GM15510 (cell line): Measurements from ENCODE around the gene UCKL1.

ENCODE experiments used
- POLR2A ChIP-seq: IDR thresholded peaks from 3 replicates; pipeline ENCODE4 v1.6.1; 2011; ENCODE audit warnings: borderline replicate concordance; ENCODE audit not compliant: insufficient read length; ENCODE audit errors: extremely low read depth

The UCKL1 gene

DNA sequence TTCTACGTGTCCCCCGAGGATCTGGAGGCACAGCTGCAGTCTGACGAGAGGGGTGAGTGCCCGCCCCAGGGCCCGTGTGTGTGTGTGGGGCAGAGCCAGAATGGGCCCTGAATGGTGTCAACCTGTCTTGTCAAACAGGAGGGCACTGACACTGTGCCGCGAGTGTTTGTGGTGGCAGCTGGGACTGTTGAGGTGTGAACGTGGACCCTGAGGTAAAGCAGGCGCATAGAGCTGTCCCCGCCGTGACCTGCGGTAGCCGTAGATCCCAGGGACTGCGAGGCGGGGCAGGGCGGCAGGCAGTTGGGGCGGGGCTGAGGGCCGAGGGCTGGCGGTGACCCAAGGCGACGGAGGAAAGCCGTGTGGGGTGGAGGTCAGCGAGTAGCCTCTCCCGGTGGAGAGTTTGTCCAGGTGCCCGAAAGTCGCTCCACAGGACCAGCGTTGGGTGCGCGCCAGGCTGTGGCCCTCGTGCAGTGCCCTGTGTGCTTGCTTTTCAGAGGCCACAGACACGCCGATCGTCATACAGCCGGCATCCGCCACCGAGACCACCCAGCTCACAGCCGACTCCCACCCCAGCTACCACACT, 25.2 kb downstream of the UCKL1 start:
- TF ChIP-seq POLR2A = no peak

DNA sequence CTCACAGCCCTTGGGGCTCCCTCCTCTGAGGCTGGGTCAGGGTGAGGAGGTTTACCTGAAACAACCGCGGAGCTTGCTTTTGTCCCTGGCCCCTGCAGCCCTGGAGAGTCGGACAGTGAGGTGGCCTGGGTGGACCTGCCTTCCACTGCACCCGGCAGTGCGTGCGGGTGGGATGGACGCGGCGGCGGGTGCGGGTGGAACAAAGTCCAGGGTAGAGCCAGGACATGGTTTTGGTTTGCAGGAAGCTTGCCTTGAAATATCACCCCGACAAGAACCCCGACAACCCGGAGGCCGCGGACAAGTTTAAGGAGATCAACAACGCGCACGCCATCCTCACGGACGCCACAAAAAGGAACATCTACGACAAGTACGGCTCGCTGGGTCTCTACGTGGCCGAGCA, 27.1 kb downstream of the UCKL1 start:
- TF ChIP-seq POLR2A = no peak

DNA sequence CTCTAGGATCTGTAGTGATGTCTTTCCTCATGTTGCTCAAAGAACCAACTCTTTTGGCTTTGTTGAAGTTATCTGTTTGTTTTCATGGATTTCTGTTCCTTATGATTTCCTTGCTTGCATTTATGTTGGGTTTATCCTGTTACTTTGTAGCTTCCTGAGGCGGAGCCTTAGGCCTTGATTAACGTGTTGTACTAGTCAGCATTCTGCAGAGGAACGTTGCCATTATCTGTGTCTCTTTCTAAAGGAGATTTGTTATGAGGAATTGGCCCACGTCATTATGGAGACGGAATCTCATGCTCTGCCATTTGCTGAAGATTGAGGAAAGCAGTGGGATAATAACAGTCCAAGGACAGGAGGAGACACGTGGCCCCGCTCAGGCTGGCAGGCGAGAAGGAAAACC, 29.9 kb downstream of the UCKL1 start:
- no peak for TF ChIP-seq POLR2A

DNA sequence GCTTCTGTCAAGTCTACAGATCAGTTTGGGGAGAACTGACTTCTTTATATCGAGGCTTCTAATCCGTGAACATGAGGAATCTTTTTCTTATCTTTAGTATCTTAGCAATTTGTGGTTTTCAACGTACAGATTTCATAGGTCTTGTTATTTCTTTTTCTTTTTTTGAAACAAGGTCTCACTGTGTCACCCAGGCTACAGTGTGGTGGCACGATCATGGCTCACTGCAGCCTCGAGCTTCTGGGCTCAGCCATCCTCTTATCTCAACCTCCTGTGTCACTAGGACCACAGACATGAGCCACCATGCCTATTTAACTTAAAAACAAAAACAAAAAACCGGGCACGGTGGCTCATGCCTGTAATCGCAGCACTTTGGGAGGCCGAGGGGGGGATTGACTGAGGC, 32.0 kb downstream of the UCKL1 start:
- no peak for TF ChIP-seq POLR2A

DNA sequence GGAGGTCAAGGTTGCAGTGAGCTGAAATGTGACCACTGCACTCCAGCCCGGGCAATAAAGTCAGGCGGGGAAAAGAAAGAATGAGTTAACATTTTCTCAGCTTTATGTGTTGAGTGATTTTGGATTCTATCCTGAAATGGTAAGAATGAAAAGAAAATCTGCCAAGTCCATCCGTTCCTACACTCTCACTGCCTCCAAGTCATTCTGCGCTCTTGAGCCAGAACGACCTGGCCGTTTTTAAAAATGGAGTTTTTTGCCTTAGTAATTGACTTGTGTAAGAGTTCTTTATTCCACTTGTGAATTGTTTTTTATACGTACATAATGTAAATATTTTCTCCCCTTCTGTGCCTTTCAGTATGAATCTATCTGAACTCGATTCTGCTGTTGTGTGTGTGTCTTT, 32.6 kb downstream of the UCKL1 start:
- TF ChIP-seq POLR2A = no peak

DNA sequence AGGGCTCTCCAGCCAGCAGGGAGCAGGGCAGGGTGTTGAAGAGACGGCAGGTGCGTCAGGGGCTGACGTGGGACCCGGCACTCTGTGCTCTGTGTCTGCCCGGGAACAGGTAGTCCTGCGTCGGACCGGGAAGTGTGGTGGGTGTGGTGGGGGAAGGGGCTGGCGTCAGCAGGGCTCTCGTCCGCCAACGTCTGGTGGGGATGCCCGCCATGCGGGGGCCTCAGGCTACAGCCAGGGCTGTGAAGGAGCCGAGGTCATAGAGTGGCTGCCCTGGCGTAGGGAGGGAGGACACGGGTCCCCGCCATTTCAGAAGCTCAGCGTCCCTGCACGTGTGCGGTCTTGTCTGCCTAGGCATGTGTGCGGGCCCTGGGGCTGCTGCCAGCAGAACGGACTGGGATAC, 36.0 kb downstream of the UCKL1 start:
- no peak for TF ChIP-seq POLR2A

DNA sequence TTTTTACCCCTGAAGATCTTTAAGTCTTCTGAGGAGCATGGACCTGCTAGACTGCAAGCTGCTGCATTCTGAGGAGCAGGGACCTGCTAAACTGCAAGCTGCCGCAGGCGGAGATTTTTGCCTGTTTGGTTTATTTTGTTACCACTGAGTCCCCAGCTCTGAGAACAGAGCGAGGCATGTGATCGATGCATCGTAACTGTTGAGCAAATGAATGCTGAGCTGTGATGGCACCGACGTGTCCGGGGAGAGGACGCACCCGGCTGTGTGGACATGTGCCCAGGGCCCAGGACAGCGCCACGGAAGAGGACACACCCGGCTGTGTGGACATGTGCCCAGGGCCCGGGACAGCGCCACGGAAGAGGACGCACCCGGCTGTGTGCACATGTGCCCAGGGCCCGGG, 37.1 kb downstream of the UCKL1 start:
- TF ChIP-seq POLR2A = no peak

DNA sequence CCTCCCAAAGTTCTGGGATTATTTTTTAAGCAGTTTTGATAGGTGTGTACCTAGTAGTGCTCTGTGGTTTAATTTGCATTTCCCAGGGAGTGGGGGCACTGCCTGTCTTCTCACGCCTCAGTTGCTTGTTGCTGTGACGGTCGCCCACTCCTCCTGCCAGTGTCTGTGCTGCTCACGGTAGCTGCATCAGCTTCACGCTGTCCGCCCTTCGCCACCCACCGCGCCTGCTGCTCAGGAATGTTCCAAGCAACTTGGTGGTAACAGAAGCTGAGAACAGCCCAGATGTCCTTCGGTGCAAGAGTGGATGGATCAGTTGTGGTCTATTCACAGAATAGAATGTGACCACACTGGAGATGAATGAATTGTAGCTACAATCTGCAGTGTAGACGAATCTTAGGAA, 38.4 kb downstream of the UCKL1 start:
- TF ChIP-seq POLR2A = no peak

DNA sequence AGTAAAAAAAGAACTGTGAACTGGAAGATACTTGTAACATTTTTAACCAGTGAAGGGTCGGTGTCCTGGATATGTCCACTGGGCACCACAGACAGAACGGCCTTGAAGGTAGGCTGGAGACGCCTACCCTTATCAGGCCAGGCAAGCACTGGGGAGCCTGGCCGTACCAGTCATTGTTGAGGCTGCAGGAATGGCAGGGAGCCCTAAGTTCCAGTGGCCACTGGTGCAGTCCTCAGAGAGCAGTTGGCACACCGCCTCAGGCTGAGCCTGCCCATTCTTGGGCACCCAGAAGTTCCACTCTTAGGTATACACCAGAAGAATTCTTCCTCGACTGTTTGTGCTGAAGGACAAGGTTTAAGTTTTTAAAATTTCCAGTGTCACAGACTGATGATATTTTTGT, 40.7 kb downstream of the UCKL1 start:
- TF ChIP-seq POLR2A = no peak

DNA sequence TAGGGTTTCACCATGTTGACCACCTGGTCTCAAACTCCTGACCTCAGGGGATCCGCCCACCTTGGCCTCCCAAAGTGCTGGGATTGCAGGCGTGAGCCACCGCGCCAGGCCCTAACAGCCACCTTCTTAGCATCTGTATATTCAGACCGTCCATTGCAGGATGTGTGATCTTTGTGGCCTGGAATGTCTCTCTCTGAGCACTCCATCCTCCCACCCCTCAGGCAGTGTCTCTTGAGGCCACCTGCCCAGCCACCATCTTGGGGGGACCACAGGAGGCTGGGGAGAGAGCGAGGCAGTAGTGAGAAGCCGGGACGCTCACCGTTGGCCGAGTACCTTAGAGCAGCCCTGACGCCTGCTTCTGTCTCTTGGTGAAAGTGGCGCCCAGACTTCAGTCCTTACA, 42.4 kb downstream of the UCKL1 start:
- TF ChIP-seq POLR2A = no peak

DNA sequence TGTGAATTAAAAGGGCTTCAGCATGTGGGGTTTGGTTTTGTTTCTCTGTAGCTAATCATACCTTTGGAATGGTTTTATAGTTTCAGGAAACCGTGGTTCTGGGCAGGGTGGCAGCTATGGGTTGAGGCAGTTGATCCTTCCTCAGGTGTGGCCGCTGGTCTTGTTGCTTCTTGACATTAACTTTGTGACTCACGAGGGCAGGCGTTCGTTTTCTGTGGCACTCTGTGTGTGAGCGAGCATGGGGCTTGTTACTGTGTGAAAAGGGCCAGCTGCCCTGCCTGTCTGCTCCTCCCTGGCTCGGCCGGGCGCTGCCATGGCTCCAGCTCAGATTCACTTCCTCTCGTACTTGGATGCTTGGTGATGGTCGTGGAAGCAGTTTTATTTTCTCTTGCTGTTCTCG, 45.0 kb downstream of the UCKL1 start:
- TF ChIP-seq POLR2A = no peak

DNA sequence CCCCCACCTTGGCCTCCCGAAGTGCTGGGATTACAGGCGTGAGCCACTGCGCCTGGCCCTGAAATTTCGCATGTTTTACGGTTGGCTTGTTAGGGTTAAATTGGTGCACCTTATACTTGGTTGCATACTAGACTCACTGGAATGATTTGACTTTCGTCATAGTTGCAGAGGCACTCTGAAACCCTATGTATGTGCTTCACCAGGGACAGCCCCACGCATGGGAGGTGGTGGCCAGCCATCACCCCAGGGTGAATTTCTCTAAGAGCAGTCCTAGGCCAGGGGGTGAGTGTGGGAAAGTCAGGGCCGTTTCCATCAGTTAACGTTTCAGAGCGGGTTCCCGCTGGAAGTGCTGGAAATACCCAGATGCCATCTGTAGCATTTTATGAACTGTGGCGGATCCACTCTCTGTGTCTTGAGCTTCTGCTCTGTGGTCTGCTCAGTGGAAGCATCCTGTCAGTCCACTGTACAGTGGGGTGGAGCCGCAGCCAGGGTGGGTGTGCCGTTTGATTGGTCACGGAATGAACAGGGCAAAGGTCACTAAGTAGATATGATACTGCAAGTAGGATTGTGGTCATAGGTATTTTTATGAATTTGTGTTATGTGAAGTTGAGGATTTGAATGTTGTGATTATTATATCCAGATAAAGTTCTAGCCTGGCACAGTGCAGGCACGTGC, 48.1 kb downstream of the UCKL1 start:
- no peak for TF ChIP-seq POLR2A

DNA sequence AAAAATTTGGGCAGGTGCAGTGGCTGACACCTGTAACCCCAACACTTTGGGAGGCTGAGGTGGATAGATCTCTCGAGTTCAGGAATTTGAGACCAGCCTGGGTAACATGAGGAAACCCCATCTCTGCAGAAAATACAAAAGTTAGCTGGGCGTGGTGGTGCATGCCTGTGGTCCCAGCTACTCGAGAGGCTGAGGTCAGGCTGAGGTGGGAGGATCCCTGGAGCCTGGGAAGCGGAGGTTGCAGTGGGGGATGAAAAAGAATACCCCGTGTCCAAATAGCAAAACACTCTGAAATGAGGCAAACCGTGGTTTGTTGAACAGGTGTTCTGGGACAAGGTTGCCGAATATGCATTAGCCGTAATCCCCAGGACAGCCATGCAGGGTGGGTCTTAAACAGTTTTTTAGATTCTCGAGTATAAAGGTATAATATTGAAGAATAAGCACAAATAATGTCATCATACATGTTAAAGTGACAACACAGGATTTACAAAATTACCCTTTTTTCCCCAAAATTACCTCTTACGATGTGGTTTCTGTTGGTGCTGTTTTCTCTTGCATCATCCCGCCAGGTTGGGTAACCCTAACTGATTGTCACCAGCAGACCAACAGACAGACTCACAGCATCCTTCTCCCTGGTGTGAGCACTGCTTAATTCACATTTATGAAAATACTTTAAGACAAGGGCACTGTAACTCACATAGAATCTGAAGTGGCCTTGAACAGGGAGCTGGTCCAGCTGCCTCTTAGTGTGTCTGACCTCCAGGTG, 52.2 kb downstream of the UCKL1 start:
- no peak for TF ChIP-seq POLR2A

DNA sequence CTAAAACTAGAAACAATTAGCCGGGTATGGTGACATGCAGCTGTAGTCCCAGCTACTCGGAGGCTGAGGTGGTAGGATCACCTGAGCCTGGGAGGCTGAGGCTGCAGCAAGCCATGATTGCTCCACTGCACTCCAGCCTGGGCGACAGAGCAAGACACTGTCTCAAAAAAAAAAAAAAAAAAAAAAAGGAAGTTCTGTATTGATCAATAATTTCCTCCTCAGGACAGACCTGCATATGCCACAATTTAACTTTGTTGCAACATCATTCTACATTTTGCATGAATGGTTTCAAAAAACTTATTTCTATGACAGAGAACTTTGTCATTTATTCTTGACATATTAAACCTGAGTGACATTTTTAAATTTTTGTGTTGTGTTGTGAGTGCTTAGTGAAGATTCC, 55.8 kb downstream of the UCKL1 start:
- TF ChIP-seq POLR2A = no peak

DNA sequence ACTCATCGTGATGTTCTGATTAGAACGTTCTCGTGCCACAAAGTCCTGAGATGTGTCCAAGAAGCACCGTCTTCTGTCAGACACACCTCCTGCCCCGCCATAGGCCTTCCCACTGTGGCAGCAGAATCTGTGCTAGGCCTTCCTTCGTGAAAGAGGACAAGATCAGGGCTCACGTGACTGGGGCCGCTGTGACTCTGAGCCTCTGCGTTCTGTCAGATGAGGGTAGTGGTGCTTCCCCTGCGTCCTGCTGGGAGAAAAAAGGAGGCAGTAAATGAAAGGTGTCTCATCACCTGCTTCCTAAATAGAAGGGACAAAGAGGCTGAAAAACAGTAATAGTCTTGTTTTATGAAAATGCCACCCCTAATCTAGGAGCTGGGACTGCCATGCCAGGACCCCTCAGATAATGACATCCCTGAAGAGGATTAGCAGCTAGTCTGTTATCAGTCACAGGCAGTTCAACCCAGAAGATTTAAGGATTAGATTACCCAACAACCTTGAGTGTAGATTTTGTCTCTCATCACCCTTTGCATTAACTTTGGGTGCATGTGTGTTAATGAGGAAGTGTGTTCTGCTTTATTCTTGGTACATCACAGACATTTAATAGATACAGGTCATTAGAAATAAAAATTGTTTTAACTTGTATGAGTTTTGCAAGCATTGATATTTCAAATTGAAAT, 57.2 kb downstream of the UCKL1 start:
- no peak for TF ChIP-seq POLR2A

DNA sequence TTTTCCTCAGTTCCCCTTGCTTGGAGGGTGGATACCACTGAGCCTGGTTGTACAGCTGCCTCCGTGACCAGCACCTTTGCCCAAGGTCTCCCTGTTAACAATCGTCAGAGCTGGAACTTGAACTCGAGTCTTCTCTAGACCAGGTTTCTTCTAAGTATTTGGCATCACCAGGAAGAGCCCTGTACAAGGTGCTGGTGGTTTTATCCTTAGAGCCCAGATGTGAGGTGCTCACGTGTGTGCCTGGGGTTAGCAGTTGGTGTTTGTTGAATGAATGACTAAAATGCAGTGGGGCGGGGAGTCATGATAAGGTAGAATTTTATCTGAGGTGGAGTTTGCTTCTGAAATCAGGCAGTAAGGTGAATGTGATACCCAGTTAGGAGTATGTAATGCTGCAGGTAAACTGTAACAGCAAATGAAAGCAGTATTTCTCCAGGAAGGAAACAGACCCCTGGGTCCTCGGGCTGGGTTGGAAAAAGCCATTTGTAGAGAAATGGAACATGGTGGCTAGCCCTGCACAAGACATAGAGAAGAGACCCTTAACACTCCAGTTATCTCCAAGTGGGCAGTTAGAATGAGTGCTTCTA, 58.1 kb downstream of the UCKL1 start:
- TF ChIP-seq POLR2A = no peak
